NCI-H2196 (cell line): ENCODE measurements around the gene CCT6B.
"Not testable (repeated sequence)": the region's sequence is repeated elsewhere in the genome, so short reads cannot be mapped to it uniquely, and the experiment has no call there.

Source experiments
- DNase-seq: peaks from one replicate; lab custom pipeline; 2025; ENCODE audit not compliant: unreplicated experiment; lab: John Stamatoyannopoulos, UW

The CCT6B gene

GRCh38 chr17:34961093-34961911 lies at the start of gene CCT6B, which contains the start of gene ZNF830:
TSS of gene CCT6B (minus strand) at chr17:34961460. CDS start at chr17:34961393, 67 bp downstream.
TSS of gene ZNF830 (plus strand) at chr17:34961540. CDS start at chr17:34961567, 27 bp downstream.
- DNase-seq: peak; percentile 75

- no peak for DNase-seq
These were observed 48.8 kb upstream of the CCT6B start for GRCh38 chr17:35010093-35010492.

- no peak for DNase-seq
These were observed 45.7 kb upstream of the CCT6B start for GRCh38 chr17:35006961-35007360.

- DNase-seq: no peak
These were observed 45.1 kb upstream of the CCT6B start for GRCh38 chr17:35006345-35006744.

- no peak for DNase-seq
These were observed 42.5 kb upstream of the CCT6B start for GRCh38 chr17:35003778-35004177.

- DNase-seq: no peak
These were observed 41.8 kb upstream of the CCT6B start for GRCh38 chr17:35002876-35003551.

- DNase-seq: no peak
These were observed 40.3 kb upstream of the CCT6B start for GRCh38 chr17:35001549-35001948.

GRCh38 chr17:35000965-35001364 lies 39.7 kb upstream of the CCT6B start:
- not testable (repeated sequence) for DNase-seq

GRCh38 chr17:34999456-34999855 lies 38.2 kb upstream of the CCT6B start:
- no peak for DNase-seq

GRCh38 chr17:34998205-34998604 lies 36.9 kb upstream of the CCT6B start:
- peak; percentile 37 for DNase-seq

- DNase-seq: peak; percentile 42
These were observed 36.1 kb upstream of the CCT6B start for GRCh38 chr17:34997355-34997862.

- DNase-seq: no peak
These were observed 35.4 kb upstream of the CCT6B start for GRCh38 chr17:34996422-34997285.

GRCh38 chr17:34993031-34993430 lies 31.8 kb upstream of the CCT6B start:
- DNase-seq: no peak

- DNase-seq: no peak
These were observed 30.3 kb upstream of the CCT6B start for GRCh38 chr17:34991606-34992005.

- DNase-seq: peak; percentile 25
These were observed 29.7 kb upstream of the CCT6B start for GRCh38 chr17:34990921-34991365.

- no peak for DNase-seq
These were observed 28.2 kb upstream of the CCT6B start for GRCh38 chr17:34989473-34989872.

- no peak for DNase-seq
These were observed 27.4 kb upstream of the CCT6B start for GRCh38 chr17:34988644-34989043.

- DNase-seq: no peak
These were observed 26.0 kb upstream of the CCT6B start for GRCh38 chr17:34987232-34987631.

GRCh38 chr17:34981538-34982241 lies 20.4 kb upstream of the CCT6B start:
- no peak for DNase-seq
